HCT116 (cell line): ENCODE results near the gene NMUR1. TPM values are rescaled to one million over a fixed set of nuclear protein-coding genes. Genes with fewer than 3 reads are reported as not detected.

Experiments used
- ATAC-seq: fragments of 200-7000 bp; cut with Tn5 transposase; 2 replicates; pipeline ENCODE4 v1.9.1; 2020; ENCODE audit warnings: mild to moderate bottlenecking, moderate library complexity
- BruUV-seq: library from RNA; stranded (reverse); fragments of 400-500 nt; replicated peaks from 2 replicates; lab custom pipeline; 2021; lab: Mats Ljungman, UMichigan
- CTCF ChIA-PET: fragments of 300-600 bp; sonication (Branson Sonifier 250); formaldehyde crosslinking; loops from one replicate; lab custom pipeline; 2021; ENCODE audit warnings: antibody characterized with exemption; lab: Charles Lee
- POLR2A ChIA-PET: fragments of 300-600, 350-600 bp; sonication (Branson Sonifier 250); formaldehyde crosslinking; loops from one replicate; lab custom pipeline; 2021; ENCODE audit warnings: antibody characterized with exemption; lab: Charles Lee
- RAD21 ChIA-PET, 2 experiments: fragments of 300-600 bp; sonication (Branson Sonifier 250); formaldehyde crosslinking; loops; one replicate each; lab custom pipeline; 2023; ENCODE audit warnings: low total read pairs in 2 of 2; ENCODE audit not compliant: uncharacterized antibody in 2 of 2, unreplicated experiment in 2 of 2, low non-redundant PET in 1 of 2; lab: Charles Lee
- DNase-seq: peaks from one replicate; pipeline ENCODE4 v3.0.0-alpha.2; 2010; ENCODE audit warnings: low read depth, low spot score
- H2AFZ ChIP-seq: fragments of 200-600 bp; shearing (Covaris generic), sonication (generic); 2 replicates; pipeline ENCODE4 v1.6.1; 2017; ENCODE audit warnings: low read depth, mixed run types, mixed read lengths, antibody characterized with exemption, low read length; ENCODE audit not compliant: poor library complexity, severe bottlenecking
- H3K27ac ChIP-seq: 2 replicates; pipeline ENCODE4 v1.5.1; 2012; ENCODE audit warnings: low read depth, low read length
- H3K27me3 ChIP-seq: fragments of 200-600 bp; sonication (generic); 2 replicates; pipeline ENCODE4 v1.6.1; 2016; ENCODE audit warnings: mixed run types, low read length, mixed read lengths; ENCODE audit not compliant: insufficient read depth
- H3K36me3 ChIP-seq, 2 experiments: fragments of 200-500 bp in 1 of 2; fragments of 200-600 bp in 1 of 2; sonication (Bioruptor generic) in 1 of 2; sonication (generic) in 1 of 2; 2 replicates each; pipeline versions ENCODE4 v1.5.1 to v1.6.1; 2014 to 2016; ENCODE audit warnings: low read length in 2 of 2, inconsistent platforms in 1 of 2, mixed read lengths in 1 of 2, mixed run types in 1 of 2; ENCODE audit not compliant: insufficient read depth in 2 of 2, control insufficient read depth in 1 of 2
- H3K4me1 ChIP-seq, 2 experiments: fragments of 200-600 bp in 1 of 2; sonication (generic) in 1 of 2; 2 replicates each; pipeline versions ENCODE4 v1.5.1 to v1.6.1; 2012 to 2017; ENCODE audit warnings: low read length in 2 of 2, inconsistent platforms in 1 of 2, mild to moderate bottlenecking in 1 of 2, mixed read lengths in 1 of 2, mixed run types in 1 of 2, moderate library complexity in 1 of 2; ENCODE audit not compliant: insufficient read depth in 2 of 2, control insufficient read depth in 1 of 2
- H3K4me2 ChIP-seq: fragments of 200-600 bp; sonication (generic); 2 replicates; pipeline ENCODE4 v1.6.1; 2017; ENCODE audit warnings: mixed run types, low read length, mixed read lengths
- H3K4me3 ChIP-seq, 2 experiments: fragments of 200-600 bp in 1 of 2; sonication (generic) in 1 of 2; replicated peaks in 1 of 2; 2 replicates each; pipeline ENCODE4 v1.5.1; 2011 to 2016; ENCODE audit warnings: low read length in 2 of 2, control low read depth in 1 of 2, low read depth in 1 of 2, mild to moderate bottlenecking in 1 of 2, mixed read lengths in 1 of 2, mixed run types in 1 of 2
- H3K79me2 ChIP-seq: fragments of 200-600 bp; sonication (generic); 2 replicates; pipeline ENCODE4 v1.6.1; 2017; ENCODE audit warnings: mild to moderate bottlenecking, mixed run types, low read length, moderate library complexity, mixed read lengths; ENCODE audit not compliant: insufficient read depth
- H3K9ac ChIP-seq: fragments of 200-600 bp; sonication (generic); 2 replicates; pipeline ENCODE4 v1.6.1; 2016; ENCODE audit warnings: low read length, mixed read lengths
- H3K9me2 ChIP-seq: fragments of 200-600 bp; sonication (generic), shearing (Covaris generic); 2 replicates; pipeline ENCODE4 v1.6.1; 2017; ENCODE audit warnings: mixed run types, mild to moderate bottlenecking, moderate library complexity; ENCODE audit not compliant: insufficient read depth
- H3K9me3 ChIP-seq, 2 experiments: fragments of 200-500 bp in 1 of 2; fragments of 200-600 bp in 1 of 2; sonication (Bioruptor generic) in 1 of 2; sonication (generic) in 1 of 2; 2 replicates each; pipeline ENCODE4 v1.6.1; 2014 to 2017; ENCODE audit warnings: low read length in 2 of 2, mixed read lengths in 2 of 2, inconsistent platforms in 1 of 2, low read depth in 1 of 2, mild to moderate bottlenecking in 1 of 2, mixed run types in 1 of 2, moderate library complexity in 1 of 2; ENCODE audit not compliant: control insufficient read depth in 1 of 2, insufficient read depth in 1 of 2
- H4K20me1 ChIP-seq: fragments of 200-600 bp; sonication (generic), shearing (Covaris generic); 2 replicates; pipeline ENCODE4 v1.6.1; 2017; ENCODE audit warnings: mixed run types, mild to moderate bottlenecking, moderate library complexity; ENCODE audit not compliant: insufficient read depth
- CEBPB ChIP-seq: IDR thresholded peaks from 2 replicates; pipeline ENCODE4 v1.6.1; 2012; ENCODE audit warnings: low read depth
- CTCF ChIP-seq, 3 experiments: fragments of 200-600 bp in 1 of 3; sonication (generic) in 1 of 3; IDR thresholded peaks in 2 of 3; conservative IDR thresholded peaks in 1 of 3; 2 replicates each; pipeline ENCODE4 v1.5.1; 2012 to 2017; ENCODE audit warnings: low read depth in 2 of 3, low read length in 2 of 3, antibody characterized with exemption in 1 of 3, borderline replicate concordance in 1 of 3, control low read depth in 1 of 3, mild to moderate bottlenecking in 1 of 3, mixed read lengths in 1 of 3, mixed run types in 1 of 3, moderate library complexity in 1 of 3; ENCODE audit not compliant: insufficient read depth in 1 of 3
- ELF1 ChIP-seq: IDR thresholded peaks from 2 replicates; pipeline ENCODE4 v1.6.1; 2012; ENCODE audit warnings: low read depth, borderline replicate concordance
- EZH2 ChIP-seq: fragments of 200-600 bp; sonication (generic); IDR thresholded peaks from 2 replicates; pipeline ENCODE4 v1.6.1; 2017; ENCODE audit warnings: antibody characterized with exemption, mixed run types
- EZH2phosphoT487 ChIP-seq: fragments of 200-600 bp; IDR thresholded peaks from 2 replicates; pipeline ENCODE4 v1.6.1; 2018; ENCODE audit warnings: antibody characterized with exemption, borderline replicate concordance
- FOSL1 ChIP-seq: IDR thresholded peaks from 2 replicates; pipeline ENCODE4 v1.6.1; 2012; ENCODE audit warnings: low read depth
- RAD21 ChIP-seq: IDR thresholded peaks from 2 replicates; pipeline ENCODE4 v1.6.1; 2012; ENCODE audit warnings: low read depth, mild to moderate bottlenecking
- SIN3A ChIP-seq: IDR thresholded peaks from 2 replicates; pipeline ENCODE4 v1.6.1; 2012; ENCODE audit warnings: low read depth
- SP1 ChIP-seq: IDR thresholded peaks from 2 replicates; pipeline ENCODE4 v1.6.1; 2012; ENCODE audit warnings: low read depth
- SRF ChIP-seq: IDR thresholded peaks from 2 replicates; pipeline ENCODE4 v1.6.1; 2012; ENCODE audit warnings: low read depth
- TCF7L2 ChIP-seq: IDR thresholded peaks from 2 replicates; pipeline ENCODE4 v1.7.0; 2011; ENCODE audit warnings: borderline replicate concordance, inconsistent platforms; ENCODE audit not compliant: insufficient read depth, insufficient read length; ENCODE audit errors: extremely low read depth
- YY1 ChIP-seq: IDR thresholded peaks from 2 replicates; pipeline ENCODE4 v1.6.1; 2011; ENCODE audit warnings: low read length, low read depth, moderate library complexity, mild to moderate bottlenecking; ENCODE audit not compliant: insufficient replicate concordance; ENCODE audit errors: extremely low read depth
- ZFX ChIP-seq: fragments of 450-650 bp; IDR thresholded peaks from 2 replicates; pipeline ENCODE4 v1.6.1; 2017
- intact Hi-C: fragments of 100-400 bp; cut with micrococcal nuclease; formaldehyde crosslinking; loops from 2 replicates; pipeline ENCODE4 v1.10.0; 2022
- total RNA-seq: library from RNA; stranded (reverse); gene quantifications from one replicate; pipeline ENCODE4 v1.2.1, GENCODE V29; 2021; ENCODE audit not compliant: unreplicated experiment
- TF ChIP-seq, protein P1 (sequence below): IDR thresholded peaks from 2 replicates; pipeline ENCODE4 v1.6.1; 2011; ENCODE audit warnings: mild to moderate bottlenecking, low read length, moderate library complexity; ENCODE audit not compliant: insufficient replicate concordance; ENCODE audit errors: extremely low read depth
- TF ChIP-seq, protein P2 (sequence below): IDR thresholded peaks from 2 replicates; pipeline ENCODE4 v1.6.1; 2012
- TF ChIP-seq, protein P3 (sequence below): IDR thresholded peaks from 2 replicates; pipeline ENCODE4 v1.6.1; 2012; ENCODE audit warnings: low read depth

NMUR1 gene
- total RNA-seq, 1 experiment from 2014 or later = not detected

DNA sequence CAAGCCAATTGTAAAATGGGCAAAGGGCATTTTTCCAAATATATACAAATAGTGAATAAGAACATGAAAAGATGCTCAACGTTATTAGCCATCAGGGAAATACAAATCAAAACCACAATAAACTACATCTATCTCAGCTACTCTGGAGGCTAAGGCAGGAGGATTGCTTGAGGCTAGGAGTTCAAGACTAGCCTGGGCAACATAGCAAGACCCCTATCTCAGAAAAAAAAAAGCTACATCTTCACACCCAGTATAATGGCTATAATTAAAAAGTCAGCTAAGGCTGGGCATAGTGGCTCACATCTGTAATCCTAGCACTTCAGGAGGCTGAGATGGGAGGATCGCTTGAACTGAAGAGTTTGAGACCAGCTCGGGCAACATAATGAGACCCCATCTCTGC, 53.3 kb downstream of the NMUR1 start:
- H3K9ac ChIP-seq = no peak overlapping the region
- no peaks in the 10 kb centered on the region for H3K4me1 ChIP-seq
- ChIA-PET POLR2A (interaction anchor here (2.3 kb wide), 1 partner anchor 12 kb away, joined by 15 read pairs; the partner anchor contains the start of gene NCL), CTCF (no interaction called here), RAD21 (no interaction called here)
- intact Hi-C loops = no loop called here
- no peak overlapping the region for H2AFZ ChIP-seq
- BruUV-seq = no TSS peak
- no peak overlapping the region for H3K4me2 ChIP-seq
- no peaks in the 10 kb centered on the region for H3K9me2 ChIP-seq
- DNase-seq = no peak
- no peak for TF ChIP-seq SP1
- TF ChIP-seq YY1 = no peak
- TF ChIP-seq EZH2phosphoT487 = no peak
- no peak for TF ChIP-seq CEBPB
- TF ChIP-seq TCF7L2 = no peak
- TF ChIP-seq, protein P1, sequence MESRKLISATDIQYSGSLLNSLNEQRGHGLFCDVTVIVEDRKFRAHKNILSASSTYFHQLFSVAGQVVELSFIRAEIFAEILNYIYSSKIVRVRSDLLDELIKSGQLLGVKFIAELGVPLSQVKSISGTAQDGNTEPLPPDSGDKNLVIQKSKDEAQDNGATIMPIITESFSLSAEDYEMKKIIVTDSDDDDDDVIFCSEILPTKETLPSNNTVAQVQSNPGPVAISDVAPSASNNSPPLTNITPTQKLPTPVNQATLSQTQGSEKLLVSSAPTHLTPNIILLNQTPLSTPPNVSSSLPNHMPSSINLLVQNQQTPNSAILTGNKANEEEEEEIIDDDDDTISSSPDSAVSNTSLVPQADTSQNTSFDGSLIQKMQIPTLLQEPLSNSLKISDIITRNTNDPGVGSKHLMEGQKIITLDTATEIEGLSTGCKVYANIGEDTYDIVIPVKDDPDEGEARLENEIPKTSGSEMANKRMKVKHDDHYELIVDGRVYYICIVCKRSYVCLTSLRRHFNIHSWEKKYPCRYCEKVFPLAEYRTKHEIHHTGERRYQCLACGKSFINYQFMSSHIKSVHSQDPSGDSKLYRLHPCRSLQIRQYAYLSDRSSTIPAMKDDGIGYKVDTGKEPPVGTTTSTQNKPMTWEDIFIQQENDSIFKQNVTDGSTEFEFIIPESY = no peak
- TF ChIP-seq ELF1 = no peak
- no peak for TF ChIP-seq CTCF (IDR thresholded peaks at IDR 0.05 in 2 of 3, conservative IDR thresholded peaks at IDR 0.05 in 1 of 3; ENCODE audit: borderline replicate concordance in 1 of 3, insufficient read depth in 1 of 3, low read depth in 2 of 3, low read length in 2 of 3)
- TF ChIP-seq EZH2 = no peak
- no peak for TF ChIP-seq ZFX
- no peak for TF ChIP-seq RAD21
- no peak for TF ChIP-seq SRF
- no peak for TF ChIP-seq SIN3A
- TF ChIP-seq, protein P2, sequence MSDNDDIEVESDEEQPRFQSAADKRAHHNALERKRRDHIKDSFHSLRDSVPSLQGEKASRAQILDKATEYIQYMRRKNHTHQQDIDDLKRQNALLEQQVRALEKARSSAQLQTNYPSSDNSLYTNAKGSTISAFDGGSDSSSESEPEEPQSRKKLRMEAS = no peak
- TF ChIP-seq, protein P3, sequence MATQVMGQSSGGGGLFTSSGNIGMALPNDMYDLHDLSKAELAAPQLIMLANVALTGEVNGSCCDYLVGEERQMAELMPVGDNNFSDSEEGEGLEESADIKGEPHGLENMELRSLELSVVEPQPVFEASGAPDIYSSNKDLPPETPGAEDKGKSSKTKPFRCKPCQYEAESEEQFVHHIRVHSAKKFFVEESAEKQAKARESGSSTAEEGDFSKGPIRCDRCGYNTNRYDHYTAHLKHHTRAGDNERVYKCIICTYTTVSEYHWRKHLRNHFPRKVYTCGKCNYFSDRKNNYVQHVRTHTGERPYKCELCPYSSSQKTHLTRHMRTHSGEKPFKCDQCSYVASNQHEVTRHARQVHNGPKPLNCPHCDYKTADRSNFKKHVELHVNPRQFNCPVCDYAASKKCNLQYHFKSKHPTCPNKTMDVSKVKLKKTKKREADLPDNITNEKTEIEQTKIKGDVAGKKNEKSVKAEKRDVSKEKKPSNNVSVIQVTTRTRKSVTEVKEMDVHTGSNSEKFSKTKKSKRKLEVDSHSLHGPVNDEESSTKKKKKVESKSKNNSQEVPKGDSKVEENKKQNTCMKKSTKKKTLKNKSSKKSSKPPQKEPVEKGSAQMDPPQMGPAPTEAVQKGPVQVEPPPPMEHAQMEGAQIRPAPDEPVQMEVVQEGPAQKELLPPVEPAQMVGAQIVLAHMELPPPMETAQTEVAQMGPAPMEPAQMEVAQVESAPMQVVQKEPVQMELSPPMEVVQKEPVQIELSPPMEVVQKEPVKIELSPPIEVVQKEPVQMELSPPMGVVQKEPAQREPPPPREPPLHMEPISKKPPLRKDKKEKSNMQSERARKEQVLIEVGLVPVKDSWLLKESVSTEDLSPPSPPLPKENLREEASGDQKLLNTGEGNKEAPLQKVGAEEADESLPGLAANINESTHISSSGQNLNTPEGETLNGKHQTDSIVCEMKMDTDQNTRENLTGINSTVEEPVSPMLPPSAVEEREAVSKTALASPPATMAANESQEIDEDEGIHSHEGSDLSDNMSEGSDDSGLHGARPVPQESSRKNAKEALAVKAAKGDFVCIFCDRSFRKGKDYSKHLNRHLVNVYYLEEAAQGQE = no peak
- TF ChIP-seq FOSL1 = no peak
- H3K79me2 ChIP-seq = no peaks in the 10 kb centered on the region
- H3K27ac ChIP-seq = no peak overlapping the region
- no peak for ATAC-seq
- no peaks in the 10 kb centered on the region for H3K27me3 ChIP-seq
- H3K9me3 ChIP-seq = no peaks in the 10 kb centered on the region
- H3K4me3 ChIP-seq = no peak overlapping the region
- H3K36me3 ChIP-seq = no peaks in the 10 kb centered on the region
- no peaks in the 10 kb centered on the region for H4K20me1 ChIP-seq
